Lower lobe of right lung (tissue), 2 donors: ENCODE data around the gene UBAC1. TPM values are rescaled to one million over a fixed set of nuclear protein-coding genes. Genes with fewer than 3 reads are reported as not detected.

Source experiments
- ATAC-seq, 2 donors: fragments of 200-7000 bp; cut with Tn5 transposase; one replicate each; pipeline ENCODE4 v1.9.1; 2020 to 2022; ENCODE audit warnings: mild to moderate bottlenecking in 2 of 2, moderate library complexity in 2 of 2
- DNase-seq: peaks from one replicate; pipeline ENCODE4 v3.0.0-alpha.2; 2020
- H3K27ac ChIP-seq: fragments of 200-600 bp; one replicate; pipeline ENCODE4 v1.8.0; 2022
- H3K27me3 ChIP-seq: fragments of 200-600 bp; one replicate; pipeline ENCODE4 v1.8.0; 2022; ENCODE audit warnings: low read depth
- H3K36me3 ChIP-seq: fragments of 200-600 bp; one replicate; pipeline ENCODE4 v1.8.0; 2022; ENCODE audit warnings: mild to moderate bottlenecking
- H3K4me1 ChIP-seq: fragments of 200-600 bp; one replicate; pipeline ENCODE4 v1.8.0; 2022
- H3K4me3 ChIP-seq: fragments of 200-600 bp; one replicate; pipeline ENCODE4 v1.8.0; 2022; ENCODE audit warnings: mild to moderate bottlenecking
- H3K9me3 ChIP-seq: fragments of 200-600 bp; one replicate; pipeline ENCODE4 v1.8.0; 2022
- CTCF ChIP-seq: fragments of 200-600 bp; IDR thresholded peaks from one replicate; pipeline ENCODE4 v1.8.0; 2022; ENCODE audit warnings: antibody characterized with exemption, mild to moderate bottlenecking
- intact Hi-C: fragments of 100-400 bp; cut with DNase I; formaldehyde crosslinking; loops from one replicate; pipeline ENCODE4 v1.11.0; 2022
- total RNA-seq: library from RNA; stranded (reverse); fragmentation: NEBNext Ultra II Directional; extraction: Animal tissue kit (Norgen Biotek cat#: 25700); gene quantifications from one replicate; pipeline ENCODE4 v1.2.1, GENCODE V29; 2021
- donor health status: DM: no; HTN: yes; CAD: no; lungs with severe emphysema.

The UBAC1 gene
- total RNA-seq, 1 donor from 2014 or later, result 40.3 TPM

- Histone ChIP-seq H3K4me3 (no peak overlapping the region), H3K9me3 (no peaks in the 10 kb centered on the region), H3K27me3 (no peaks in the 10 kb centered on the region), H3K27ac (no peak overlapping the region), H3K4me1 (no peaks in the 10 kb centered on the region), H3K36me3 (peaks cover 33% of the 10 kb centered on the region)
- ATAC-seq (no peak), DNase-seq (no peak)
- intact Hi-C loops, result no loop called here
- no peak for TF ChIP-seq CTCF
Observed at GRCh38 chr9:135928731-135929655, 32.2 kb downstream of the UBAC1 start.

- TF ChIP-seq CTCF, result no peak
- ATAC-seq (no peak), DNase-seq (peak; percentile 18)
- intact Hi-C loops, result no loop called here
- H3K36me3 ChIP-seq, result peaks cover 31% of the 10 kb centered on the region
- H3K4me3 ChIP-seq, result no peak overlapping the region
- H3K27me3 ChIP-seq, result no peaks in the 10 kb centered on the region
- H3K9me3 ChIP-seq, result no peaks in the 10 kb centered on the region
- H3K27ac ChIP-seq, result no peak overlapping the region
- no peaks in the 10 kb centered on the region for H3K4me1 ChIP-seq
Observed at GRCh38 chr9:135928074-135928730, 33.0 kb downstream of the UBAC1 start.

- DNase-seq, result no peak
Observed at GRCh38 chr9:135927195-135928013, 33.8 kb downstream of the UBAC1 start.

GRCh38 chr9:135926402-135927194 is 34.6 kb downstream of the UBAC1 start:
- Histone ChIP-seq H3K36me3 (peaks cover 20% of the 10 kb centered on the region), H3K4me3 (no peak overlapping the region), H3K27me3 (no peaks in the 10 kb centered on the region), H3K9me3 (no peaks in the 10 kb centered on the region), H3K4me1 (no peaks in the 10 kb centered on the region), H3K27ac (no peak overlapping the region)
- no peak for TF ChIP-seq CTCF
- peak; percentile 75 for DNase-seq
- intact Hi-C loops, result no loop called here
- ATAC-seq, result peak; percentile 59 to 80

More at GRCh38 chr9:135927195-135928013, 33.8 kb downstream of the UBAC1 start:
- Histone ChIP-seq H3K9me3 (no peaks in the 10 kb centered on the region), H3K36me3 (peaks cover 24% of the 10 kb centered on the region), H3K27me3 (no peaks in the 10 kb centered on the region), H3K4me3 (no peak overlapping the region), H3K27ac (no peak overlapping the region), H3K4me1 (no peaks in the 10 kb centered on the region)
- ATAC-seq, result no peak
- no peak for TF ChIP-seq CTCF
- intact Hi-C loops, result no loop called here
